H9 (cell line): ENCODE data around the gene MTERF4. TPM values are rescaled to one million over a fixed set of nuclear protein-coding genes. Genes with fewer than 3 reads are reported as not detected.

ENCODE experiments used
- DNase-seq: peaks from one replicate; pipeline ENCODE4 v3.0.0-alpha.2; 2017
- H2AFZ ChIP-seq: one replicate; pipeline ENCODE4 v1.6.1; 2013; ENCODE audit warnings: mild to moderate bottlenecking, low read length, control low read depth, moderate library complexity
- H2AK5ac ChIP-seq: 2 replicates; pipeline ENCODE4 v1.6.1; 2013; ENCODE audit warnings: low read length, control low read depth, mixed read lengths; ENCODE audit not compliant: insufficient read length
- H2BK120ac ChIP-seq: one replicate; pipeline ENCODE4 v1.6.1; 2013; ENCODE audit warnings: low read depth, mild to moderate bottlenecking, low read length, control low read depth, inconsistent platforms; ENCODE audit not compliant: poor library complexity, severe bottlenecking
- H2BK12ac ChIP-seq: 2 replicates; pipeline ENCODE4 v1.6.1; 2013; ENCODE audit warnings: low read length, control low read depth, mixed read lengths, low read depth; ENCODE audit not compliant: insufficient read length
- H2BK15ac ChIP-seq: 2 replicates; pipeline ENCODE4 v1.6.1; 2013; ENCODE audit warnings: low read depth, low read length, control low read depth
- H2BK20ac ChIP-seq: one replicate; pipeline ENCODE4 v1.6.1; 2013; ENCODE audit warnings: low read depth, mild to moderate bottlenecking, low read length, control low read depth, inconsistent platforms; ENCODE audit not compliant: poor library complexity, severe bottlenecking
- H2BK5ac ChIP-seq: 2 replicates; pipeline ENCODE4 v1.6.1; 2013; ENCODE audit warnings: low read length, control low read depth, mixed read lengths; ENCODE audit not compliant: insufficient read length
- H3K14ac ChIP-seq: 2 replicates; pipeline ENCODE4 v1.6.1; 2013; ENCODE audit warnings: low read length, control low read depth; ENCODE audit not compliant: insufficient read depth
- H3K18ac ChIP-seq: 2 replicates; pipeline ENCODE4 v1.6.1; 2013; ENCODE audit warnings: low read depth, mild to moderate bottlenecking, mixed read lengths, low read length, control low read depth; ENCODE audit not compliant: insufficient read length
- H3K23ac ChIP-seq: 2 replicates; pipeline ENCODE4 v1.6.1; 2013; ENCODE audit warnings: low read length, control low read depth, mixed read lengths, low read depth; ENCODE audit not compliant: insufficient read length
- H3K23me2 ChIP-seq: 2 replicates; pipeline ENCODE4 v1.6.1; 2013; ENCODE audit warnings: low read depth, mild to moderate bottlenecking, mixed read lengths, low read length, control low read depth; ENCODE audit not compliant: insufficient read length, poor library complexity, severe bottlenecking
- H3K27ac ChIP-seq: 2 replicates; pipeline ENCODE4 v1.5.1; 2013; ENCODE audit warnings: low read length, control low read depth, mixed read lengths, low read depth; ENCODE audit not compliant: insufficient read length
- H3K27me3 ChIP-seq: 2 replicates; pipeline ENCODE4 v1.6.1; 2013; ENCODE audit warnings: low read length, control low read depth, inconsistent platforms; ENCODE audit not compliant: insufficient read depth
- H3K4ac ChIP-seq: 2 replicates; pipeline ENCODE4 v1.6.1; 2013; ENCODE audit warnings: low read depth, mild to moderate bottlenecking, control low read depth, inconsistent platforms, low read length, moderate library complexity
- H3K4me1 ChIP-seq: 2 replicates; pipeline ENCODE4 v1.6.1; 2013; ENCODE audit warnings: low read length, control low read depth, inconsistent platforms; ENCODE audit not compliant: insufficient read depth
- H3K4me2 ChIP-seq: 2 replicates; pipeline ENCODE4 v1.6.1; 2013; ENCODE audit warnings: low read length, control low read depth, mixed read lengths; ENCODE audit not compliant: insufficient read length, insufficient read depth
- H3K56ac ChIP-seq: 2 replicates; pipeline ENCODE4 v1.6.1; 2013; ENCODE audit warnings: low read depth, mild to moderate bottlenecking, mixed read lengths, low read length, control low read depth; ENCODE audit not compliant: insufficient read length
- H3K79me1 ChIP-seq: 2 replicates; pipeline ENCODE4 v1.6.1; 2013; ENCODE audit warnings: low read depth, mild to moderate bottlenecking, moderate library complexity, low read length, control low read depth, inconsistent platforms; ENCODE audit not compliant: insufficient read depth, poor library complexity, severe bottlenecking
- H3K79me2 ChIP-seq: 2 replicates; pipeline ENCODE4 v1.6.1; 2013; ENCODE audit warnings: low read length, control low read depth, inconsistent platforms; ENCODE audit not compliant: insufficient read depth
- H3K9ac ChIP-seq: 2 replicates; pipeline ENCODE4 v1.6.1; 2013; ENCODE audit warnings: low read length, control low read depth, mixed read lengths; ENCODE audit not compliant: insufficient read length; ENCODE audit errors: extremely low read depth
- H3K9me3 ChIP-seq: one replicate; pipeline ENCODE4 v1.6.1; 2013; ENCODE audit warnings: low read depth, low read length, inconsistent platforms; ENCODE audit not compliant: control insufficient read depth
- H3T11ph ChIP-seq: one replicate; pipeline ENCODE4 v1.6.1; 2013; ENCODE audit warnings: mild to moderate bottlenecking, low read length, control low read depth, inconsistent platforms
- H4K20me1 ChIP-seq: one replicate; pipeline ENCODE4 v1.6.1; 2013; ENCODE audit not compliant: control insufficient read depth, insufficient read length, insufficient read depth
- H4K5ac ChIP-seq: 2 replicates; pipeline ENCODE4 v1.6.1; 2013; ENCODE audit warnings: low read depth, mild to moderate bottlenecking, mixed read lengths, low read length, control low read depth; ENCODE audit not compliant: insufficient read length
- H4K8ac ChIP-seq: replicated peaks from 2 replicates; pipeline ENCODE4 v1.6.1; 2013; ENCODE audit warnings: low read length, control low read depth, mixed read lengths, low read depth; ENCODE audit not compliant: insufficient read length
- H4K91ac ChIP-seq: 2 replicates; pipeline ENCODE4 v1.6.1; 2013; ENCODE audit warnings: low read depth, mild to moderate bottlenecking, moderate library complexity, mixed read lengths, low read length, control low read depth; ENCODE audit not compliant: insufficient read length
- H3K27ac Mint-ChIP-seq, 3 experiments: 2 replicates in 2 of 3; 3 replicates in 1 of 3; pipeline ENCODE4 v1.8.0; 2020 to 2021; ENCODE audit warnings: mixed read lengths in 3 of 3, mild to moderate bottlenecking in 1 of 3, moderate library complexity in 1 of 3
- H3K27me3 Mint-ChIP-seq: 2 replicates; pipeline ENCODE4 v1.8.0; 2021; ENCODE audit warnings: low read depth, mild to moderate bottlenecking, moderate library complexity, mixed read lengths
- H3K36me3 Mint-ChIP-seq, 3 experiments: 2 replicates in 2 of 3; 3 replicates in 1 of 3; pipeline ENCODE4 v1.8.0; 2020 to 2021; ENCODE audit warnings: low read depth in 3 of 3, mixed read lengths in 3 of 3; ENCODE audit not compliant: insufficient read depth in 1 of 3
- H3K4me1 Mint-ChIP-seq, 2 experiments: 2 replicates each; pipeline ENCODE4 v1.8.0; 2020; ENCODE audit warnings: mixed read lengths in 2 of 2
- H3K4me3 Mint-ChIP-seq, 2 experiments: 2 replicates in 1 of 2; 3 replicates in 1 of 2; pipeline ENCODE4 v1.8.0; 2020 to 2021; ENCODE audit warnings: mild to moderate bottlenecking in 2 of 2, mixed read lengths in 2 of 2, moderate library complexity in 1 of 2
- H3K9me3 Mint-ChIP-seq, 2 experiments: 2 replicates in 1 of 2; 3 replicates in 1 of 2; pipeline ENCODE4 v1.8.0; 2020; ENCODE audit warnings: mild to moderate bottlenecking in 2 of 2, mixed read lengths in 2 of 2, moderate library complexity in 1 of 2
- CTCF ChIP-seq: fragments of 200-600 bp; sonication (generic); conservative IDR thresholded peaks from 3 replicates; pipeline ENCODE4 v1.8.0; 2021; ENCODE audit warnings: antibody characterized with exemption, mild to moderate bottlenecking
- WGBS: extraction: QIAGEN DNeasy Blood & Tissue Kit; methylation state at CpG from one replicate; pipeline ENCODE4 v1.1.7; 2013; ENCODE audit warnings: missing lambda C conversion rate, low lambda C conversion rate, mixed read lengths; ENCODE audit not compliant: insufficient read length; ENCODE audit errors: extremely low coverage; 5-methylcytosine and 5-hydroxymethylcytosine counted together
- total RNA-seq: library from RNA; stranded (reverse); gene quantifications from 2 replicates; pipeline ENCODE4 v1.2.1, GENCODE V29; 2021

The MTERF4 gene
- total RNA-seq, 1 experiment from 2014 or later = 35.0 TPM

GRCh38 chr2:241091734-241092445 lies 10.2 kb downstream of the MTERF4 start:
- H3K14ac ChIP-seq = no peak overlapping the region
- H3K23me2 ChIP-seq = no peaks in the 10 kb centered on the region
- Mint-ChIP-seq H3K4me3 (no peak overlapping the region), H3K27ac (no peak overlapping the region), H3K36me3 (peaks cover 22 to 75% (median 64%) of the 10 kb centered on the region in 3 experiments), H3K4me1 (peaks cover 17 to 23% of the 10 kb centered on the region in 2 experiments), H3K9me3 (no peaks in the 10 kb centered on the region), H3K27me3 (no peaks in the 10 kb centered on the region)
- H3K23ac ChIP-seq = no peak overlapping the region
- H4K8ac ChIP-seq = no peak overlapping the region
- H3K27me3 ChIP-seq = no peaks in the 10 kb centered on the region
- no peak overlapping the region for H2BK120ac ChIP-seq
- no peak for DNase-seq
- H2BK5ac ChIP-seq = no peak overlapping the region
- no peak overlapping the region for H4K91ac ChIP-seq
- WGBS = no CpG with 5 or more reads among the region's 22 CpGs
- H3K56ac ChIP-seq = no peak overlapping the region
- H2AK5ac ChIP-seq = no peak overlapping the region
- H2BK12ac ChIP-seq = no peak overlapping the region
- no peak overlapping the region for H3T11ph ChIP-seq
- H3K79me1 ChIP-seq = no peaks in the 10 kb centered on the region
- no peak overlapping the region for H3K27ac ChIP-seq
- H4K5ac ChIP-seq = no peak overlapping the region
- no peak overlapping the region for H2BK15ac ChIP-seq
- no peaks in the 10 kb centered on the region for H3K9me3 ChIP-seq
- H3K9ac ChIP-seq = no peak overlapping the region
- peaks cover 6% of the 10 kb centered on the region; the same call in 1 of the 2 replicates for H3K4me1 ChIP-seq
- H4K20me1 ChIP-seq = no peaks in the 10 kb centered on the region
- no peak overlapping the region for H3K4me2 ChIP-seq
- H3K18ac ChIP-seq = no peak overlapping the region
- H3K79me2 ChIP-seq = no peaks in the 10 kb centered on the region
- H3K4ac ChIP-seq = no peak overlapping the region
- no peak overlapping the region for H2AFZ ChIP-seq
- H2BK20ac ChIP-seq = no peak overlapping the region
- TF ChIP-seq CTCF = no peak
